ENCODE data around the gene RPL28.
A peak's percentile ranks its signal among the peaks of the same experiment; 100 is the strongest.

DNA sequence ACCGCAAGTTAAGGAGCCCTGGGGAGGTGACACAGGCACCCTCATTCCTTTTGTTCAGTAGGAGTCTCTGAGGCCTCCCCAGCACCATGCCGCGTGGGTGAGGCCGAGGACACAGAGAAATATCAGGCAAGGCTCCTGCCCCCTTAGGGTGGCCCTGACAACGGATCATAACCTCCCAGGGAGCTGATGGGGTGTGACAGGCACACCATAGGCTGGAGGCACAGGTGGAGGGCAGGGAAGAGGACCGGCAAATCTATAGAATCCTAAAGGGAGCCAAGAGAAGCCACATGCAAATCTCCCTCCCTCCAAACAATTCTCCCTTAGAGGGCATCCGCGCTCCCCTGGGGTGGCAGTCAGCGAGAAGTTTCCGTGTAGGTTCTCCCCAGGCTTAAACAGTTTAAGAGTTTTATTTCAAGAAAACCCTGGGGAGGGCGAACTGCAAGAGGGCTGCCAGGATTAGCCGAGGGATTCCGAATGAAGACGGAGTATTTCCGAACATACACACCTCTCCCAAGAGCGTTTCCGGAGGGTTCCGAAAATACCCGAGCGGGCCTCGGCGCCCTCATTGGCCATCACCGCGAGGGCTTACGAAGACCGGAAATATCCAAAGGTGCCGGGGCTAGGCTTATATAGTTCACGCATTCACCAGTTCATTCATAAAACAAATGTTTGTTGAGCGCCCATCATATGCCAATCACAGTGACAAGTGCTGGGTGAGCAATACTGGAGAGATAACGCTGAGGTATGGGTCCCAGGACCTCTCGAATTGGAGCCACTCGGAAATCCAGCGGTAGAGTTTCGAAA, 610 bp upstream of the RPL28 start:
- no peak for TF ChIP-seq POLR2A (IDR thresholded peaks at IDR 0.05)
- peak in 1 of 12 donors; percentile 11 for TF ChIP-seq CTCF (IDR thresholded peaks at IDR 0.05)
